ENCODE measurements around the gene ZNF730. TPM values are rescaled to one million over a fixed set of nuclear protein-coding genes. Genes with fewer than 3 reads are reported as not detected.

ZNF730 gene
- total and polyA plus RNA-seq, 2 of the 4 experiments (the other 2 are of a cell fraction): 0.43 to 3.2 TPM

- Histone ChIP-seq H3K9ac (ENCODE audit: low read depth, low read length) (no peak overlapping the region), H2BK15ac (ENCODE audit: low read depth, low read length) (no peak overlapping the region), H3K4me1 (ENCODE audit: control insufficient read depth, insufficient read depth, low read length) (no peaks in the 10 kb centered on the region), H3K14ac (replicated peaks; ENCODE audit: low read depth, low read length) (no peak overlapping the region), H3K4me3 (ENCODE audit: insufficient read depth, low read depth, low read length) (no peak overlapping the region), H4K8ac (ENCODE audit: low read depth in 2 of 2, low read length in 2 of 2) (no peak overlapping the region), H3K23ac (ENCODE audit: low read depth, low read length) (no peak overlapping the region), H2BK120ac (ENCODE audit: low read depth, low read length) (no peak overlapping the region), H2BK5ac (ENCODE audit: low read depth, low read length, poor library complexity, severe bottlenecking) (no peak overlapping the region), H4K91ac (ENCODE audit: insufficient read depth, low read depth, low read length) (no peak overlapping the region), H3K4ac (ENCODE audit: low read depth, low read length) (no peak overlapping the region), H4K20me1 (ENCODE audit: insufficient read depth, low read length) (no peaks in the 10 kb centered on the region; the same call in 1 of the 2 replicates), H2AK9ac (replicated peaks; ENCODE audit: low read depth, low read length, poor library complexity) (no peak overlapping the region), H3K4me2 (ENCODE audit: low read depth, low read length) (no peak overlapping the region), H3K36me3 (ENCODE audit: control insufficient read depth, insufficient read depth, low read length) (peaks cover 22% of the 10 kb centered on the region), H4K5ac (ENCODE audit: low read depth, low read length) (no peak overlapping the region), H3K56ac (ENCODE audit: extremely low read depth, insufficient read depth, low read length) (no peak overlapping the region), H2BK20ac (ENCODE audit: low read depth, low read length) (no peak overlapping the region), H3K9me1 (ENCODE audit: insufficient read depth, low read length) (no peaks in the 10 kb centered on the region; the same call in 1 of the 2 replicates), H2AK5ac (ENCODE audit: low read depth, low read length) (no peak overlapping the region), H3K27ac (ENCODE audit: insufficient read depth, low read length) (no peak overlapping the region), H3K9me3 (ENCODE audit: control insufficient read depth, insufficient read depth, low read length) (no peaks in the 10 kb centered on the region), H3K79me1 (ENCODE audit: low read depth in 1 of 2, low read length in 2 of 2) (peaks cover 0 to 6% of the 10 kb centered on the region in 2 experiments; a peak in 1 of 4 replicates), H2AFZ (replicated peaks; ENCODE audit: low read length, poor library complexity) (no peak overlapping the region), H3K27me3 (ENCODE audit: control insufficient read depth, insufficient read depth, low read length) (no peaks in the 10 kb centered on the region), H3K18ac (ENCODE audit: low read depth, low read length) (no peak overlapping the region)
- ChIA-PET POLR2A (ENCODE audit: unreplicated experiment) (no interaction called here), CTCF (interaction anchor here (0.6 kb wide), 1 partner anchor 1513 kb away, joined by 6 read pairs; no protein-coding TSS in a partner anchor)
- ATAC-seq (ENCODE audit: low read depth) (no peak), DNase-seq (no peak)
- BruUV-seq (replicated peaks): no TSS peak
- TF ChIP-seq MXI1 (IDR thresholded peaks at IDR 0.05; ENCODE audit: borderline replicate concordance, low read depth, low read length) (no peak), BHLHE40 (IDR thresholded peaks at IDR 0.05; ENCODE audit: low read depth, low read length) (no peak), MAFK (IDR thresholded peaks at IDR 0.05; ENCODE audit: low read depth, low read length) (no peak), POLR2A (IDR thresholded peaks at IDR 0.05; ENCODE audit: low read depth, low read length) (no peak), RAD21 (IDR thresholded peaks at IDR 0.05; ENCODE audit: low read length) (no peak), CTCF (conservative IDR thresholded peaks at IDR 0.05; ENCODE audit: low read depth, low read length) (no peak), FOS (IDR thresholded peaks at IDR 0.05; ENCODE audit: low read depth, low read length) (no peak), SMC3 (IDR thresholded peaks at IDR 0.05; ENCODE audit: low read depth, low read length) (no peak), MAZ (IDR thresholded peaks at IDR 0.05; ENCODE audit: borderline replicate concordance, low read depth, low read length) (no peak), CHD1 (IDR thresholded peaks at IDR 0.05; ENCODE audit: low read depth, low read length) (no peak), NFE2L2 (IDR thresholded peaks at IDR 0.05; ENCODE audit: low read depth, low read length) (no peak)
- in situ Hi-C loops (cut with MboI; ENCODE audit: low sequenced_read_pairs) (no loop called here), intact Hi-C loops (cut with micrococcal nuclease) (no loop called here), dilution Hi-C loops (cut with HindIII; ENCODE audit: low sequenced_read_pairs, unreplicated experiment) (no loop called here)
- no CpG with 5 or more reads among the region's 2 CpGs for WGBS, 2 experiments (ENCODE audit: extremely low coverage in 2 of 2, insufficient read length in 1 of 2)
These were observed 18.5 kb upstream of the ZNF730 start for GRCh38 chr19:23098286-23098685.

All from IMR-90 (cell line).